Naive B cell (primary cell): ENCODE results near the gene CARD10. TPM values are rescaled to one million over a fixed set of nuclear protein-coding genes. Genes with fewer than 3 reads are reported as not detected.
"Not testable (repeated sequence)": the region's sequence is repeated elsewhere in the genome, so short reads cannot be mapped to it uniquely, and the experiment has no call there.

Source experiments
- ATAC-seq, 2 donors: fragments of 150-1000 bp; cut with Tn5 transposase; 2 replicates each; pipeline ENCODE4 v1.10.0; 2021; ENCODE audit warnings: low read depth in 2 of 2, mild to moderate bottlenecking in 2 of 2, moderate library complexity in 2 of 2
- DNase-seq: peaks from one replicate; pipeline ENCODE4 v3.0.0; 2022
- H3K27ac Mint-ChIP-seq, 6 donors: one replicate each; pipeline ENCODE4 v1.8.0; 2020 to 2022; ENCODE audit warnings: mild to moderate bottlenecking in 6 of 6, mixed read lengths in 6 of 6, moderate library complexity in 5 of 6, inconsistent platforms in 2 of 6
- H3K27me3 Mint-ChIP-seq, 3 donors: one replicate each; pipeline ENCODE4 v1.8.0; 2021 to 2022; ENCODE audit warnings: mixed read lengths in 3 of 3, mild to moderate bottlenecking in 1 of 3
- H3K36me3 Mint-ChIP-seq, 2 donors: one replicate each; pipeline ENCODE4 v1.8.0; 2020 to 2022; ENCODE audit warnings: mixed read lengths in 2 of 2, inconsistent platforms in 1 of 2, mild to moderate bottlenecking in 1 of 2
- H3K4me1 Mint-ChIP-seq, 3 donors: one replicate each; pipeline ENCODE4 v1.8.0; 2020 to 2022; ENCODE audit warnings: mixed read lengths in 3 of 3, inconsistent platforms in 1 of 3, mild to moderate bottlenecking in 1 of 3, moderate library complexity in 1 of 3
- H3K4me3 Mint-ChIP-seq, 8 donors: one replicate each; pipeline ENCODE4 v1.8.0; 2020 to 2022; ENCODE audit warnings: mild to moderate bottlenecking in 8 of 8, mixed read lengths in 8 of 8, moderate library complexity in 8 of 8, inconsistent platforms in 2 of 8
- H3K9me3 Mint-ChIP-seq, 7 donors: one replicate each; pipeline ENCODE4 v1.8.0; 2020 to 2022; ENCODE audit warnings: mixed read lengths in 7 of 7, mild to moderate bottlenecking in 5 of 7, inconsistent platforms in 2 of 7, moderate library complexity in 1 of 7
- polyA plus RNA-seq, 6 donors: library from polyadenylated mRNA; unstranded; fragments of 300-500 nt; fragmentation: Illumina TruSeq; gene quantifications; one replicate each; pipeline ENCODE4 v1.2.3, GENCODE V29; 2021; ENCODE audit warnings: low read depth in 6 of 6

CARD10 gene
- polyA plus RNA-seq, 6 donors from 2014 or later, result not detected

DNA sequence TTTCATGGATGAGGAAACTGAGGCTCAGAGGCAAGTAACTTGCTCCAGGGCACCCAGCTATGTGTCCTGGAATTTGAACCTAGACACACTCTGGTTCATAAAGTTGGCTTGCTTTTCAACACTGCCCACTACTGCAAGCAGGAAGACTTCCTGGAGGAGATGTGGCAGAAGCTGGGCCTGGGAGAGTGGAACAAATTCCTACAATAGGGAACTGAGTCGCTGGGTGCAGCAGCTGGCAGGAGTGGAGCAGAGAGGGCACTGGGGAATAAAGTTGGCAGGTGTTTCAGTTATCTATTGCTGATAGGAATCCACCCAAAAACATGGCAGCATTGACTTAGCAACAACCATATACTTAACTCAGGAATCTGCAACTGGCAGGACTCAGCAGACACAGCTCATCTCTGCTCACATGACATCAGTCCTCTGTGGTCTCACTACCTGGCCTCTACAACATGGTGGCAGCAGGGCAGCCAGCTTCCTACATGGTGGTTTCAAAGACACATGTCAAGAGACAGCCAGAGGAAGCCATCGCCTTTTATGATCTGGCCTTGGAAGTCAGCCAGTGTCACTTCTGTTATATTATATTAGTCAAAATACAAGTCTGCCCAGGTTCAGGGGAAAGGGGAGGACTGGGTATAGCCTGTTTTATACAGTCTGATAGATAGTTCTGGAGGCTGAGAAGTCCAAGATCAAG, 10.6 kb upstream of the CARD10 start:
- no peaks in the 10 kb centered on the region for H3K36me3 Mint-ChIP-seq
- H3K27ac Mint-ChIP-seq, result no peak overlapping the region
- H3K4me1 Mint-ChIP-seq, result peaks cover 0 to 1% (median 0%) of the 10 kb centered on the region in 3 donors
- no peak for DNase-seq
- no peak overlapping the region for H3K4me3 Mint-ChIP-seq
- H3K9me3 Mint-ChIP-seq, result no peaks in the 10 kb centered on the region
- H3K27me3 Mint-ChIP-seq, result peaks cover 0 to 12% (median 7%) of the 10 kb centered on the region in 3 donors
- no peak for ATAC-seq

DNA sequence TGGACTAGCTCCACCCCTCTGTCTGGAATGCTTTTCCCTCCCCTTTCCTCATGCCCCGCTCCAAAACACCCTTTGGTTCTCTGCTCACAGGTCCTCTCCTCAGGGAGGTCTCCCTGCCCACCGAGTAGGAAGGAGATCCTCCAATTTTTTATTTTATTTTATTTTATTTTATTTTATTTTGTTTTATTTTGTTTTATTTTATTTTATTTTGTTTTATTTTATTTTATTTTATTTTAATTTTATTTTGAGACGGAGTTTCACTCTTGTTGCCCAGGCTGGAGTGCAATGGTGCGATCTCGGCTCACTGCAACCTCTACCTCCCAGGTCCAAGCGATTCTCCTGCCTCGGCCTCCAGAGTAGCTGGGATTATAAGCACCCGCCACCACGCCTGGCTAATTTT, 8.7 kb upstream of the CARD10 start:
- H3K27me3 Mint-ChIP-seq, result peaks cover 0 to 26% (median 17%) of the 10 kb centered on the region in 3 donors
- H3K36me3 Mint-ChIP-seq, H3K9me3 Mint-ChIP-seq, DNase-seq, H3K27ac Mint-ChIP-seq, ATAC-seq, H3K4me3 Mint-ChIP-seq, H3K4me1 Mint-ChIP-seq: not testable (repeated sequence)

DNA sequence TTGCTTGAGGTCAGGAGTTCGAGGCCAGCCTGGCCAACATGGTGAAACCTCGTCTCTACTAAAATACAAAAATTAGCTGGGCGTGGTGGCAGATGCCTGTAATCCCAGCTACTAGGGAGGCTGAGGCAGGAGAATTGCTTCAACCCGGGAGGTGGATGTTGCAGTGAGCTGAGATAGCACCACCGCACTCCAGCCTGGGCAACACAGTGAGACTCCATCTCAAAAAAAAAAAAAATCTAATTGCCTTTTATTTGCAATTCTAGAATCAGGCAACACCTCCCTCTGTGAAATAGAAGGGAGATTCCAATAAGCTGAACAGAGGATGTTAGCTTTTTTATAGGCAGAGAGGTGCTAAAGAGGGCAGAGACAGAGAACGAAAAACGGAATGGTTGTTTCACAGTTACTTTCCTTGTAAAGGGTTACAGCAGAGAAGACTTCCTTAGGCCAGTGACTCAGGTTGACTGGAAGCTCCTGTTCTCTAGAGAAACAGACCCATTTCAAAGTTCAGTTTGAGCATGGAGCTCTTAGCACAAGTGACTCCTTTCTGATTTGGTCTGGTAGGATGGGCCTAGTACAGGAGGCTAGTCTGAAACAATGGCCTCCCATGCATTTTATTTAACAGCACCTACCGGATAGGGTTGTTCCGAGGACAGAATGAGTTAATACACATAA, 8.0 kb upstream of the CARD10 start:
- not testable (repeated sequence) for ATAC-seq, DNase-seq, H3K36me3 Mint-ChIP-seq, H3K4me3 Mint-ChIP-seq, H3K4me1 Mint-ChIP-seq, H3K27ac Mint-ChIP-seq, H3K9me3 Mint-ChIP-seq
- H3K27me3 Mint-ChIP-seq, result peaks cover 7 to 33% (median 24%) of the 10 kb centered on the region in 3 donors

DNA sequence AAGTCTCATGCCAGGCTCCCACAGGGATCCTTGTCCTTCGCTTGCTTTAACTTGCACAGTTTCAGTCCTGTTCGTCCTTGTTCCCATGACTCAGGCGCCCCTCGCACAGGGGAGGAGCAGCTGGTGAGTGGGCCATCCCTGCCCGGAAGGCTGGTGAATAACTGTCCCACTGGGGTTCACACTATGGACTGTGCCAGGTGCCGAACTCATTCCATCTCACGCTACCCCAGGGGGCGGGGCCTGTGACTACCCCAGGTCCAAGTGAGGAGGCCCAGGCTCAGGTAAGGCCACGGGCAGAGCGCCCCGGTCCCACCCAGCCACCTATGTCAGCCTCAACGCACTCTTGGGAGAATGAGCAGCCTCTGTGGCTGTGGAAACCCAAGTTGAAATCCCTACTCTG, 7.2 kb upstream of the CARD10 start:
- peaks cover 15 to 41% (median 32%) of the 10 kb centered on the region in 3 donors for H3K27me3 Mint-ChIP-seq
- DNase-seq (no peak), ATAC-seq (no peak)
- no peaks in the 10 kb centered on the region for H3K36me3 Mint-ChIP-seq
- H3K27ac Mint-ChIP-seq, result no peak overlapping the region
- no peak overlapping the region for H3K4me3 Mint-ChIP-seq
- H3K9me3 Mint-ChIP-seq, result no peaks in the 10 kb centered on the region
- peaks cover 0 to 1% (median 0%) of the 10 kb centered on the region in 3 donors for H3K4me1 Mint-ChIP-seq

DNA sequence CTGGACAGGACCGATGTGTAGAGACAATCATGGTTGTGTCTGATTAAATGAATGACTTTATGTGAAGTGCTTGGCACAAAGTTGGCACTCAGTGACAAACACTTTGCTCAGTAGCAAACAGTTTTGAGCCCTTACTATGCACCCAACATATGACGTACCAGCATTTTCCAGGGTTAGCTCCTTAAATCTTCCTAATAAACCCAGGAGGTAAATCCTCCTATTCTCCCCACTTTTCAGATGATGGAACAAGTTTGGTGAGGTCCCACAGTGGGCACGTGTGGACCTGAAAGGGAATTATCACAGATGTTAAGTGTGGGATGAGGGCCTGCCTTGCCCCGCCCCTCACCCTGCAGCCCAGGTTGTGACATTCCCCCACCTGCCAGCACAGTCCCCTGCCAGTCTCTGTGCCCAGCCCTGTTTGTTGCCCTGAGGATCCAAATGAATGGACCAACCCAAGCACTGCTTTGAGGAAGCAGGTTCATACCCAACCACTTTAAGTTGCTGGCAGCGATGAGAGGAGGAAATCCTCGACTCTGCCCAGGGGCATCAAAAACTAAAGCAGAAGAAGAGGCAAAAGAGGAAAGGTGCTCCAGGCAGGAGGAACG, 6.6 kb upstream of the CARD10 start:
- H3K9me3 Mint-ChIP-seq, result no peaks in the 10 kb centered on the region
- no peak for ATAC-seq
- H3K4me3 Mint-ChIP-seq, result no peak overlapping the region
- H3K4me1 Mint-ChIP-seq, result peaks cover 0 to 1% (median 0%) of the 10 kb centered on the region in 3 donors
- H3K27me3 Mint-ChIP-seq, result peaks cover 20 to 47% (median 38%) of the 10 kb centered on the region in 3 donors
- no peaks in the 10 kb centered on the region for H3K36me3 Mint-ChIP-seq
- DNase-seq, result no peak
- H3K27ac Mint-ChIP-seq, result no peak overlapping the region

DNA sequence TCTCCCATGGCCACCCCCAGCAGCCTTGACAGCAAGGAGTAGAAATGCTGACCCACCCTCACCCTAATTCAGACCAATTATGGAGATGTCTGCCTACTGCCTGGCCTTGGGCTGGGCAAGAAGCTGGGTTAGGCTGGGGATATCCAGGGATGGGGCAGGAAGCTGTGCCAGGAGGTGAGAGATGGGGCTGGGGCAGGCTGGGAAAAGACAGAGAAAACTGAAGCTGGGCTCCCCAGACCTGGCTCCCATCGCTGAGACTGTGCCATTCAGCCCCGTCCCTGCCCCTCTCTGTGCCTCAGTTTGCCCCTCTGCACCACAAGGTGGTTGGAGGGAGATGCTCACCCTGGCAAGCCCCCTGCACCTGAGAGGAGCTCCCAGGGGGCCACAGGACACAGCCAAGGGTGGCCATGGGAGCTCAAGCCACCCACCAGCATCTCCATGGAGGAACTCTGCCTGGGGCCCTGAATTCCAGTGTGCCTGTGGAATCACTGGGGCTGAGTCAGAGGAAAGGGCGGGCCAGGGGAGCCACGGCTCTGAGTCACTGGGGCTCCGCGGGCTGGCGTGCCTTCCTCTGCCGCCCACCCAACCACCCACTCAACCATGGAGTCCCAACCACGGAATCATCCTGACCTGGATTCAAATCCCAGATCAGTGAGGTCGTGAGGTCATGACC, 6.0 kb upstream of the CARD10 start:
- no peak for DNase-seq
- Mint-ChIP-seq H3K36me3 (no peaks in the 10 kb centered on the region), H3K27ac (no peak overlapping the region), H3K27me3 (peaks cover 24 to 52% (median 41%) of the 10 kb centered on the region in 3 donors), H3K4me3 (no peak overlapping the region), H3K4me1 (peaks cover 0 to 1% (median 0%) of the 10 kb centered on the region in 3 donors), H3K9me3 (no peaks in the 10 kb centered on the region)
- no peak for ATAC-seq

DNA sequence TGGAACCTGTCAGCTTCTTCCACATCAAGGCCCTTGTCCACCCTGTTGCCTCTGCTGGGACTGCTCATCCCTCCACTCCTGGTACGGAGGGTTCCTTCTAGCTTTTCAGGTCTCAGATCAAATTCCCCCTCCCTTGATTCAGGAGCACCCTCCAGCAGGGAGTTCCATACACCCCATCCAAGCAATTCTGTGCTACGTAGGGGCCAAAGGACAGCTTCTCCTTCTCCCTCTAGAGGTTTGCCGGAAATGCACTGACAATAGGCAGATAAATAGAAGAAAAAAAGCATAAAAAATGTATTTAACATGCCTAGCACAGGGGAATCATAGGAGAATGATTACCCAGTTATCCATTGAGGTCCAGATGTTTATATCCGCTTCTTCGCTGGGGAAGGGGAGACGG, 3.3 kb upstream of the CARD10 start:
- DNase-seq, result no peak
- Mint-ChIP-seq H3K36me3 (no peaks in the 10 kb centered on the region), H3K4me3 (no peak overlapping the region), H3K9me3 (peaks cover 0 to 4% (median 0%) of the 10 kb centered on the region in 7 donors), H3K4me1 (peaks cover 5 to 8% (median 6%) of the 10 kb centered on the region in 3 donors), H3K27ac (no peak overlapping the region), H3K27me3 (peaks cover 28 to 70% (median 43%) of the 10 kb centered on the region in 3 donors)
- no peak for ATAC-seq

DNA sequence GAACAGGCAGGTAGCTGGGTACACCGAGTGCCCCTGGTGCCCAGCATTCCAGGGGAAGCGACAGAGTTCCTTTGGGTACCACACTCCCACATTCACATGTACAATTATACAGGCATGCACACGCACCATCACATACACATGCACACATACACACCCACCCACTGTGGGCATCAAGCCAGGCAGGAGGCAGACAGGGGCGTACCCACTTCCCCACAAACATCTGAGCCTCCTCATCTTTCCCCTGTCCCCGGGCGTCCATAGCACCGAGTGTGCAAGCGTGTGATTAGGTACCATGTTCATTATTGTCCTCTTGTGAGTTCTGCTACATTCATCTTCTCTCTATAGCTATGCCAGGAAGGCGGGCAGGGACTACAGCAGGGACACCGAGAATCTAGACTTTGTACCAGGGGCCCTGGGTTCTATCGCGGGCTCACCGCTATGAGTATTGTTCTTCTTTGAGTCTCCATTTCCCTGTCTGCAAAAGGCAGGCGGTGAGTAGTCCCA, 2.1 kb upstream of the CARD10 start:
- H3K4me1 Mint-ChIP-seq, result peaks cover 5 to 8% (median 6%) of the 10 kb centered on the region in 3 donors
- H3K27ac Mint-ChIP-seq, result peak overlapping the region in 1 of 6 donors; percentile 20
- peaks cover 32 to 66% (median 43%) of the 10 kb centered on the region in 3 donors for H3K27me3 Mint-ChIP-seq
- no peaks in the 10 kb centered on the region for H3K36me3 Mint-ChIP-seq
- H3K4me3 Mint-ChIP-seq, result peak overlapping the region in 6 of 8 donors; percentile 31 to 80 (median 64)
- no peak for ATAC-seq
- peaks cover 0 to 6% (median 2%) of the 10 kb centered on the region in 7 donors for H3K9me3 Mint-ChIP-seq
- DNase-seq, result no peak

DNA sequence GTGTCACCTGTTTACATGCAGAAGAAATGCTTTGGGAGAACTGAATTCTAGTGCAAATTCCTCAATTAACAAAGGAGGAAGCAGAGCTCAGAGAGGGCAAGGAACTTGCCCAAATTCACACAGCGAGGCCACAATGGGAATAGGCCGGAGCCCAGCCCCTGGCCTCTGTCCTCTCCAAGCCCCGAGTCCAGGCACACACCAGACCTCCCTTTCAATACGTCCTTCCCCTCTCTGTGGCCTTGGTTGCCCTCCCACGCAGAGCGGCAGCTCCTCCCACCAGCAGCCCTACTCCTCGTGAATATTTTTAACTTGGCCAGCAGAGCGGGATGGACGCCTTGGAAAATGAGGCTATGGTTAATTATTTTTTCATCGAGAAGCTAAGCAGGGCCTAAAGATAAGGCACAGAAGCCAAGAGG, 1.6 kb upstream of the CARD10 start:
- H3K9me3 Mint-ChIP-seq, result peaks cover 0 to 7% (median 5%) of the 10 kb centered on the region in 7 donors
- H3K4me3 Mint-ChIP-seq, result peak overlapping the region in 6 of 8 donors; percentile 31 to 85 (median 48)
- peak overlapping the region in 2 of 6 donors; percentile 21 to 47 for H3K27ac Mint-ChIP-seq
- H3K4me1 Mint-ChIP-seq, result peaks cover 5 to 8% (median 6%) of the 10 kb centered on the region in 3 donors
- DNase-seq, result no peak
- peaks cover 32 to 66% (median 43%) of the 10 kb centered on the region in 3 donors for H3K27me3 Mint-ChIP-seq
- no peaks in the 10 kb centered on the region for H3K36me3 Mint-ChIP-seq
- no peak for ATAC-seq

DNA sequence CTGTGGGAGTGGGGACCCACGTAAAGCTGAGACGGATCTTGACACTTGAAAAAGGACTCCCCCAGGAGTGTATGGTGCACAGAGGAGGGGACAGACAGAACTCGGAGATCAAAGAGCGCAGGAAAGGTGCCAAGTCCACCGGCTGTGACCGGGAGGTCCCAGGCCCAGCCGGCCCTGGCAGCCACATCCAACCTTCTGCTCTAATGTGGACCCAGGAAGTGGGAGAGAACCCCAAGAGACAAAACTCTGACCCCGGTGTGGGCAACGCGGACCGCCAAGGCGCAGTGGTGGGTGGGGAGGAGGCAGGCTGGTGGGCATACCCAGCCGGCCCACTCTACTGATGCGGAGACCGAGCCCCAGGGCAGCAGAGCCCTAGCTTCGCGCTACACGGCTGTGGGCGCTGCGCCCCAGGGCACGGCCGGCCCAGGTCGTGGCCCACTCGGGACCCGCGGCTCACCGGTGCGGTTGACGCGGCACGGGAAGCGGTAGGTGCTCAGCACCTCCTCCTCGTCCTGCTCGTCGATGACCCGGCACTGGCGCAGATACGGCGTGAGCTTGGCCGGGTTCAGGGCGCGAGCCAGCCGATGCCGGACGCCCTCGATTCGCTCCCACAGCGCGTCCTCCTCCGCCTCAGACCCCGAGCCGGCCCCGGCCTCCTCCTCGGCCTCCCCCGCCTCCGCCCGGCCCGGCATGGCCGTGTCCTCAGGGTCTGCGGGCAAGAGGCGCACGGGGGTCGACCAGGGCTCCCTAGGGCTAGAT, 527 bp downstream of the CARD10 start:
- H3K36me3 Mint-ChIP-seq, result no peaks in the 10 kb centered on the region
- peaks cover 32 to 71% (median 40%) of the 10 kb centered on the region in 3 donors for H3K27me3 Mint-ChIP-seq
- H3K4me3 Mint-ChIP-seq, result peak overlapping the region; percentile 57 to 92 (median 80)
- DNase-seq, result no peak
- H3K9me3 Mint-ChIP-seq, result peaks cover 0 to 7% (median 5%) of the 10 kb centered on the region in 7 donors
- peaks cover 5 to 8% (median 6%) of the 10 kb centered on the region in 3 donors for H3K4me1 Mint-ChIP-seq
- no peak overlapping the region for H3K27ac Mint-ChIP-seq
- ATAC-seq, result peak in 1 of 2 donors; percentile 13

DNA sequence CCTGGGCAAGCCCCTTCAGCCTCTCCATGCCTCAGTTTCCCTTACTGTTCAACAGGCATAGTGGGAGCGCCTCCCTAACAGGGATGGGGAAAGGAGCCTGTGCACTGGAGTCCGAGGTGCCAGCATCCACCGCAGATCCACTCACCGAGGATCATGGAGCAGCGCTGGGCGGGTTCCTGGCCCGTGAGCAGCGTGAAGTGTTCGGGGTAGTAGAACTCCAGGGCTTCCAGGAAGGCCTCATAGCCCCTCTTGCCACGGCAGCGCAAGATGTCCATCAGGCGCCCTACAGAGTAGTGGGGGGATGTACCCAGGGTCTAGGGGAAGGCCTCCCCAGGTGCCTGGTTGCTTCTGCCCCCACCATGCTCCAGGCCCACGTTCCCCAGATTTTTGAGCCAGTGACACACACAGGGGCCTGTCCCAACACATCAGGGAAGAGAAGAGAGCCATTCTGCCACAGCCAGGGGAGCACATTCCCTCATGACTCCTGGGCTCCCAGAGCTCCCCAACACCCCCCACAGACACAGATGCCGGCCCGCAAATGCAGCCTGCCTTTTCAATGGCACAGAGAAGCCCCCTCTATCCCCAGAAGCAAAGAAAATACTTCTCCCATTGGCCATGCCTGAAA, 1.3 kb downstream of the CARD10 start:
- no peak for ATAC-seq
- no peaks in the 10 kb centered on the region for H3K36me3 Mint-ChIP-seq
- H3K9me3 Mint-ChIP-seq, result peaks cover 0 to 7% (median 5%) of the 10 kb centered on the region in 7 donors
- no peak for DNase-seq
- H3K27ac Mint-ChIP-seq, result no peak overlapping the region
- peak overlapping the region; percentile 57 to 92 (median 80) for H3K4me3 Mint-ChIP-seq
- H3K27me3 Mint-ChIP-seq, result peaks cover 32 to 69% (median 34%) of the 10 kb centered on the region in 3 donors
- peaks cover 5 to 8% (median 6%) of the 10 kb centered on the region in 3 donors for H3K4me1 Mint-ChIP-seq

DNA sequence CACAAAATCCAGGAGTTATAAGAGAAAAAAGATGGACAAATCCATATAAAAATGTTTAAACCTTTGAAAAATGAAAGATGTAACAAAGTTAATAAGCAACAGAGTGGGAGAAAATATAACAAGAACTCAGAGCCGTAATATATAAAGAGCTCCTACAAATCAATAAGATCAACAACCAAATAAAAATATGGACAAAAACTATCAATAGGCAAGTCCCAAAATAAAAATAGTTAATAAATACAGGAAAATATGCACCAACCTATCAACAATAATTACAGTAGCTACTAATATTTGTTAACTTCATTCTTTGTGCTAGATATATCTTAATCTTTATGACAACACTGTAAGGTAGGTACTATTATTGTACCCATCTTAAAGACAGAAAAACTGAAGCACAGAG, 2.8 kb downstream of the CARD10 start:
- DNase-seq, result no peak
- Mint-ChIP-seq H3K36me3 (no peaks in the 10 kb centered on the region), H3K4me3 (peak overlapping the region in 2 of 8 donors; percentile 41 to 80), H3K27me3 (peaks cover 17 to 60% (median 19%) of the 10 kb centered on the region in 3 donors), H3K9me3 (peaks cover 0 to 7% (median 5%) of the 10 kb centered on the region in 7 donors), H3K4me1 (peaks cover 5 to 8% (median 6%) of the 10 kb centered on the region in 3 donors), H3K27ac (no peak overlapping the region)
- no peak for ATAC-seq
